Smooth muscle cell (in vitro differentiated cells): ENCODE data around the gene GRIK1. TPM values are rescaled to one million over a fixed set of nuclear protein-coding genes. Genes with fewer than 3 reads are reported as not detected.

Source experiments
- DNase-seq: peaks from one replicate; lab custom pipeline; 2025; ENCODE audit not compliant: unreplicated experiment; lab: John Stamatoyannopoulos, UW
- H2AFZ ChIP-seq: fragments of 200-600 bp; sonication (generic); 2 replicates; pipeline ENCODE4 v1.6.0; 2016; ENCODE audit warnings: antibody characterized with exemption, low read depth, mild to moderate bottlenecking
- H3F3A ChIP-seq: fragments of 200-600 bp; sonication (generic); 2 replicates; pipeline ENCODE4 v1.6.0; 2017; ENCODE audit warnings: antibody characterized with exemption, low read depth
- H3K27ac ChIP-seq: fragments of 200-600 bp; sonication (generic); 2 replicates; pipeline ENCODE4 v1.5.1; 2016; ENCODE audit warnings: low read depth, mild to moderate bottlenecking
- H3K27me3 ChIP-seq: fragments of 200-600 bp; sonication (generic); 2 replicates; pipeline ENCODE4 v1.6.1; 2016; ENCODE audit warnings: low read depth, mild to moderate bottlenecking
- H3K36me3 ChIP-seq: fragments of 200-600 bp; sonication (generic); 2 replicates; pipeline ENCODE4 v1.5.1; 2016; ENCODE audit warnings: low read depth
- H3K4me1 ChIP-seq: fragments of 200-600 bp; sonication (generic); 2 replicates; pipeline ENCODE4 v1.5.1; 2016; ENCODE audit warnings: low read depth
- H3K4me2 ChIP-seq: fragments of 200-600 bp; sonication (generic); 2 replicates; pipeline ENCODE4 v1.6.0; 2016; ENCODE audit warnings: mild to moderate bottlenecking
- H3K4me3 ChIP-seq: fragments of 200-600 bp; sonication (generic); 2 replicates; pipeline ENCODE4 v1.5.1; 2016; ENCODE audit warnings: mild to moderate bottlenecking
- H3K79me2 ChIP-seq: fragments of 200-600 bp; sonication (generic); 2 replicates; pipeline ENCODE4 v1.6.0; 2016; ENCODE audit warnings: low read depth, mild to moderate bottlenecking
- H3K9ac ChIP-seq: fragments of 200-600 bp; sonication (generic); 2 replicates; pipeline ENCODE4 v1.6.0; 2016; ENCODE audit warnings: low read depth
- H3K9me3 ChIP-seq: fragments of 200-600 bp; sonication (generic); replicated peaks from 2 replicates; pipeline ENCODE4 v1.5.1; 2016; ENCODE audit warnings: low read depth
- H4K20me1 ChIP-seq: fragments of 200-600 bp; sonication (generic); 2 replicates; pipeline ENCODE4 v1.6.0; 2016; ENCODE audit warnings: low read depth
- CTCF ChIP-seq: fragments of 200-600 bp; sonication (generic); IDR thresholded peaks from 2 replicates; pipeline ENCODE4 v1.5.1; 2017; ENCODE audit warnings: borderline replicate concordance, mild to moderate bottlenecking, antibody characterized with exemption; ENCODE audit not compliant: insufficient read depth, poor library complexity, severe bottlenecking
- WGBS: methylation state at CpG from one replicate; pipeline ENCODE4 v1.1.7; 2016; ENCODE audit warnings: low lambda C conversion rate; 5-methylcytosine and 5-hydroxymethylcytosine counted together
- polyA plus RNA-seq: library from polyadenylated mRNA; unstranded; fragments of >200 nt; fragmentation: Nextera tagmentation; extraction: Ambion mirVana; gene quantifications from 2 replicates; pipeline ENCODE4 v1.2.1, GENCODE V29; 2016
- total RNA-seq: library from RNA; depleted of rRNA; stranded (reverse); fragments of >200 nt; gene quantifications from 2 replicates; pipeline ENCODE4 v1.2.3, GENCODE V29; 2014

GRIK1 gene
- total and polyA plus RNA-seq, 2 experiments from 2014 or later: 0.09 TPM; not detected in 1

- Histone ChIP-seq H2AFZ (no peak overlapping the region), H3K4me2 (no peak overlapping the region), H3K27ac (no peak overlapping the region), H3K4me1 (no peaks in the 10 kb centered on the region), H4K20me1 (no peaks in the 10 kb centered on the region), H3F3A (no peaks in the 10 kb centered on the region), H3K36me3 (no peaks in the 10 kb centered on the region), H3K27me3 (no peaks in the 10 kb centered on the region), H3K4me3 (no peak overlapping the region), H3K79me2 (no peaks in the 10 kb centered on the region), H3K9me3 (no peaks in the 10 kb centered on the region), H3K9ac (no peak overlapping the region)
- TF ChIP-seq CTCF: no peak
- no peak for DNase-seq
- WGBS: 83% methylated on average over 1 of the region's 1 CpG
Measured at GRCh38 chr21:29704719-29705118, 235.1 kb downstream of the GRIK1 start.

DNA sequence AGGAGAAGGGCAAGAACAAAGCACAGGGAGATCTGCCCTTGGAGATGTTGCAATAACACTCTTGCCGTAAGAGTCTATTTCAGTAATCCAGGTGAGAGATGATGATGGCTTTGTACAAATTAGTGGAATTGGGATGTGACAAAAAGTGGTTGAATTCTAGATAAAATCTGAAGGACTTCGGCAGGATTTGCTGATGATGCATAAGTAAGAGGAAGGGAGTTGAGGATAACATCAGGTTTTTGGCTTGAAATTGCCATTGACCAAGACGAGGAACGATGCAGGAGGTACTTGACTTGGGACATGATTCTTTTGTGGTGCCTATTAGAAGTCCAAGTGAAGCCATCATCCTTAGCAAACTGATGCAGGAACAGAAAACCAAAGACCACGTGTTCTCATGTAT is 238.1 kb downstream of the GRIK1 start:
- TF ChIP-seq CTCF: no peak
- Histone ChIP-seq H3K4me3 (no peak overlapping the region), H2AFZ (no peak overlapping the region), H3K9me3 (no peaks in the 10 kb centered on the region), H3K9ac (no peak overlapping the region), H3K27ac (no peak overlapping the region), H3K27me3 (no peaks in the 10 kb centered on the region), H3F3A (no peaks in the 10 kb centered on the region), H4K20me1 (no peaks in the 10 kb centered on the region), H3K79me2 (no peaks in the 10 kb centered on the region), H3K4me1 (no peaks in the 10 kb centered on the region), H3K4me2 (no peak overlapping the region), H3K36me3 (no peaks in the 10 kb centered on the region)
- WGBS: 91% methylated on average over 5 of the region's 5 CpGs
- no peak for DNase-seq

DNA sequence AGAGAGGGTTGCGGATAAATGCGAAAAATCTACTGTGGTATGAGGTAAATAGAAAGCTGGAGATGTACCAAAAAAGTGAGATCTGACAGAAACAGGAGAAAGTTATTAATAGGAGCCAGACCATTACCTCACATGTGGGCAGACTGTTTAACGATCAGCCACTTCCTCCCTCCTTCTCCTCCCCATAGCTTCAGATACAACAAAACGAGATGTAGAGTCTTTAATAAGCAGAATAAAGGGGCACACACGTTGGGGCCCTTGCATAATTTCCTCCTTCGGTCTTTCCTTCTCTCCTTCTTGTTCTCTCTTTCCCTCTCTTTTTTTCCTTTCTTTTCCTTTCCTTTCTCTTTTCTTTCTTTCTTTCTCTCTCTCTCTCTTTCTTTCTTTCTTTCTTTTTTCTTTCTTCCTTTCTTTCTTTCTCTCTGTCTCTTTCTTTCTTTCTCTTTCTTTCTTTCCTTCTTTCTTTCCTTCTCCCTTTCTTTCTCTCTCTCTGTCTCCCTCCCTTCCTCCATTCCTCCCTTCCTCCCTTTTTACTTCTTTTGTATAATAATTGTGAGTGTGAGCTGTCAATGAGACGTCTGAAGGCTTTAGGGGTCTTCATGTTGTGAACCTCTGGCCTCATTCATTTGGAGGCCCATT is 242.1 kb downstream of the GRIK1 start:
- Histone ChIP-seq H3K9me3 (no peaks in the 10 kb centered on the region), H3K79me2 (no peaks in the 10 kb centered on the region), H2AFZ (no peak overlapping the region), H3K27ac (no peak overlapping the region), H3K36me3 (no peaks in the 10 kb centered on the region), H3F3A (no peaks in the 10 kb centered on the region), H3K4me1 (no peaks in the 10 kb centered on the region), H3K4me2 (no peak overlapping the region), H3K9ac (no peak overlapping the region), H4K20me1 (no peaks in the 10 kb centered on the region), H3K27me3 (no peaks in the 10 kb centered on the region), H3K4me3 (no peak overlapping the region)
- DNase-seq: no peak
- no peak for TF ChIP-seq CTCF
- WGBS: 69% methylated on average over 7 of the region's 7 CpGs

DNA sequence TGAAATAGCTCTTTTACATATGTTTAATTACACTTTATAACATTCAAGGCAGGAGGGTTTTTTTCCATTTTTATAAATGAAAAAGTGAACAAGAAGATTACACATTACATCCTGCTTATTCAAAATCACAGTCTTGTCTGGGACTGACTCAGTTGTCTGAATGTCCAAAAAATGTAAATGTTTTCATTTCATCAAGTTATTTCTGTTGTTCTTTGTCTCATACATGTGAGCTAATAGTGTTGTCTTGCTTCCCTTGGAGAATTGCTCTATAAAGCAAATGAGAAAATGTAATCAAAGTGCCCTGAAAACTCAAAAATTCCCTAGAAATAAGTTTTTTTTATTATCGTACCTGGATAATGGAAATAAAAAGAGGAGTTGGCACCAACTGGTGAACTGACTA is 242.9 kb downstream of the GRIK1 start:
- H4K20me1 ChIP-seq: no peaks in the 10 kb centered on the region
- H3K4me2 ChIP-seq: no peak overlapping the region
- no peaks in the 10 kb centered on the region for H3K79me2 ChIP-seq
- no peak overlapping the region for H2AFZ ChIP-seq
- H3K9me3 ChIP-seq: no peaks in the 10 kb centered on the region
- H3F3A ChIP-seq: no peaks in the 10 kb centered on the region
- no peak overlapping the region for H3K4me3 ChIP-seq
- WGBS: 90% methylated on average over 1 of the region's 1 CpG
- no peak overlapping the region for H3K9ac ChIP-seq
- no peak for TF ChIP-seq CTCF
- no peaks in the 10 kb centered on the region for H3K36me3 ChIP-seq
- no peak overlapping the region for H3K27ac ChIP-seq
- no peaks in the 10 kb centered on the region for H3K27me3 ChIP-seq
- H3K4me1 ChIP-seq: no peaks in the 10 kb centered on the region
- DNase-seq: no peak
